GM19452 (cell line): ENCODE results near the gene TAOK2.
"Not testable (repeated sequence)": the region's sequence is repeated elsewhere in the genome, so short reads cannot be mapped to it uniquely, and the experiment has no call there.

Source experiments
- ATAC-seq: cut with Tn5 transposase; IDR thresholded peaks from one replicate; pipeline ENCODE4 v1.9.1; 2021; ENCODE audit not compliant: unreplicated experiment

The TAOK2 gene

GRCh38 chr16:30002614-30003346 lies 29.1 kb downstream of the TAOK2 start:
- ATAC-seq, result no peak

DNA sequence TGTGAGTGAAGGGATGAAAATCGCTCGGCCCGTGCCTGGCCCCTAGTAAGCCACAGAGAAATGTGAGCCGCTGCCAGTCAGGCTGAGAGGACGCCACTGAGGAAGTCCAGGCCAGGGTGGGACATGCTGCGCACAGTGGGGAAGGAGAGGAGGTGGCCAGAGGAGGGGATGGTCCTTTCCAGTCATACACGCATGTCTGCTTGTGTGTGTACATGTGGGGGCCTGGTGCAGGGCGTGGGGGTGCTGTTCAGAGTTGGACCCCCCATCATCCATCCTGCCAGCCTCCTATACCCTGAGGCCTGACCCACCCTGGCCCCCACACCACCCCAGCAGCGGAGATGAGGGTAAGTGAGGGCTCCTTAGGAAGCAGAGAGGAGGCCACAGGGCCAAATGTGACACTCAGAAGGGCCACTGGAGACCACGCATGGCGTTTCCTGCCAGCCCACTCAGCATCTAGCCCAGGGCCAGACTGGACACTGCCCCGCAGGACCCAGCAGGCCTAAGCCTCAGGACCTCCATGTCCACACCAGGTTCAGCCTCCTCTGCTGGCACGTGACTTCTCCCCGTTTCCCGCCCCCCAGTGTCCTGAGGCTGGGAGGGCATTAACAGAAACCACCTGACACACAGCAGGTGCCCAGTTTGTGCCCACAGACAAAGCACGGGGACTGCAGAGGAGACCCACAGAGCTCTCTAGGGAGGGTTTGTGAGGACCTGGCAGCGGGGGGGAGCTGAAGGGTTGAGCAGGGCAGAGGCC lies 30.2 kb downstream of the TAOK2 start:
- ATAC-seq, result no peak

DNA sequence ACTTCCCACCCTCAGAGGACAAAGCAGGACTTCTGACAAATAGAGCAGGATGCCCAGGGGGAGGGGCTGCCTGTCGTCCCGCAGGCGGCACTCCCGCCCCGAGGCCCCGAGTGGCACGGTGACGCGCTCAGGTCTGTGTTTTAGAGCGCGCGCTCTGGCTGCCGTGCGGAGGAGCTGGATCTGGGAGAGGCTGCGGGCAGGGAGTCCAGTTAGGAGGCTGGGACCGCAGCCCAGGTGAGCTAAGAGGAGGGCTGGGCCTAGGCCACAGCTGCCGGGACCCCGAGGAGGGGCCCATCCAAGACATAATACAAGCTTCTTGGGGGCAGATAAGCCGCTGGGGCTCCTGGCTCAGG lies 30.7 kb downstream of the TAOK2 start:
- no peak for ATAC-seq

- ATAC-seq, result no peak
Observed at GRCh38 chr16:30004811-30005242, 31.2 kb downstream of the TAOK2 start.

- ATAC-seq, result no peak
Observed at GRCh38 chr16:30005341-30006094, 31.9 kb downstream of the TAOK2 start.

DNA sequence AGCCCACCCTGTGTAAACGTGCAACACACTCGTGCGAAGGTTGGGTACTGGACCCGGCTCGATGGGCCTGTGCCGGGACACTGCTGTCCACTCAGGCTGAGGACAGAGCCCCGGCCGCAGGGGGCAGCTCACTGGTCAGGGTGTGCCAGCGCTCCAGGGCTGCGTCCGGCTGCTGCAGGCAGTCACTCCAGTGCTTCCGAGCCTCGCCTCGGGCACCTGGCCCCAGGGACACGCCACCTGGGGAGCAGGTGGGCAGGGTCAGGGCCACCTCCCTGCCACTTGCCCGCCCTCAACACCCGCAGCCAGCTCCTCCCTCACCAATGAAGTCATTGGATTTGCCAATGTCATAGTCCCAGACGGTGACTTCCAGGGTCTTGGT lies 32.4 kb downstream of the TAOK2 start:
- no peak for ATAC-seq

DNA sequence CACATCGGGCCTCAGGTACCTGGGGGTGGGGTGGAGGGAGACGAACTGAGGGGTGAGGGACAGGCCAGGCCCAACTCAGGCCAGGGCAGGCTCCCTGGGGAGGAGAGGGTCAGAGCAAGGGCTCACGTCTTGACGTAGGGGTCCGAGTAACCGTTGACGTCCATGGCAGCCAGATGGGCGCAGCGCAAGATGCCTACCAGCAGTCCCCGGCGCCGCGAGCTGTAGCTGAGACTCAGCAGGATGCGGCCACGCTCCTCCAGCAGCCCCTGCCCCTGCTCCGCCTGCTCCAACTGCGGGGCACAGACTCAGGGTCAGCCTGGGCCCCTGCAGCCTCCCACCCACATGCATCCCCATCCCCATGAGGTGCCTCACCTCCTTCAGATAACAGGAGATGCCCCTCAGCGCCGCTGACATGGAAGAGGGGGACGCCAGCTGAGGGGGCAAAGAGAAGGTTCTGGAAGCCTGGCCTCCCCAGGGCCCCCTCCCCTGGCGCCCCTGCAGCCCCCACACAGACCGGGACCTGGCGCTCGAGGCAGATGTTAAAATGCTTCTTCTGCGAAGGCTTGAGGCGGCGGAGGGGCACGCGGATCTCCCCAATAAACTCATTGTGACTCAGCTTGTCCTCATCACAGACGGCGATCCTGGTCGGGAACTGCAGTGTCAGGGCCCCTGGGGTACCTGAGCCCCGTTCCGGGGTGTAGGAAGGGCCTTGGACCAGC lies 33.1 kb downstream of the TAOK2 start:
- no peak for ATAC-seq

DNA sequence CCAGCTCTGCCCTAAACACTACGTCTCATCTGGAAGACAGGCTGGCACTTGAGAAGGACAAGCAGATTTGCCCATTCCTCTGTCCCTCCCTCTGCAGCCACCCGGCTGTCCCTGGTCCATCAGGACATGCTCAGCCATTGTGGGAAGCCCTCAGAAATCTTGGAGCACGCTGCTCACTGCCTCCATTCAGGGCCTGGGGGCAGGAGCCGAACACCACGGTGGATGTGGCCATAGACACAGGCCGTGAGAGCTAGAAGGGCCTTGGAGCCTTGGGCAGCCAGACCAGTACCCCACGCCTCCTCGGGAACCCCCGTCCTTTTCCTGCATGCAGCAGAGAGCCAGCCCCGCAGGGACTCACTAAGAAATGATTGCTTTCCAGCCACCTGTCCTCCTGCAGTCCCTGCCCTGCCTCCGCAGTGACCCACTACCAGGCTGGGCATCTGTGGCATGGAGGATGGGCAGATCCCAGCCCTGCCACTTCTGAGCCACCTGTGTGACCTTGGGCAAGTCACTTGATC lies 33.8 kb downstream of the TAOK2 start:
- ATAC-seq, result no peak

DNA sequence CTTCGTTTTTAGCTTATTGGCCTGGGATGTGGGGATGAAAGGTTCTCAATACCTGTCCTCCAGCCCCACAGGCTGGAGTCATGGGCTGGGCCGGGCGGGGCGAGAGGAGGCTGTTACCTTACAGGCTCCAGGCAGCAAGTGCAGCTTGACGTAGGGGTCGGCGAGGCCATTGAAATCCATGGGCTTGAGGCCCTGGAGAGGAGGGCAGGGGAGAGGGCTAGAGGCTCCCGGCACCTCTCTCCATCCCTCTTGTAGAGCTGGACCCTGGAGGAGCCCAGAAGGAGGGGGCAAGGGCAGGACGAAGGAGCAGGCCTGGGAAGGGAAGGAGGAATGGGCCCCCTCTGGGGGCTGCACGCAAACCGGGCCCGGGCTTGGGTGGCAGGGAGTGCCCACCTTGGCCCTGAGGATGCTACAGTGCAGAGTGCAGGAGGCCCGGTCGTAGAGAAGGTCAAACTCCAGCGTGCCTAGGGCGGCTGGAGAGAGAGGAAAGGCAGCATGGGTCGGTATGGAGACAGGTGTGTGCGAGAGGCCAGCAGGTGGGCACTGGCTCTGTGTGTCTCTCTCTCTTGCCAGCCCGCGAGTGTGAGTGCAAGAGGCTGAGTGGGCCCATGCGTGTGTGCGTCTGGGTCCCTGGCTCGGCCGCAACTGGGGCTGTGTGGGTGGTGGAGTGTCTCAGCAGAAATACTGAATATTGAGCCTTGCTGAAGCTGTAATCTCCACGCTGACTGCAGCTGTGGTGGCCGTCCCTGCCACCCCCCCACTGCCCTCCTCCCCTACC lies 35.6 kb downstream of the TAOK2 start:
- ATAC-seq, result no peak

- ATAC-seq, result no peak
Observed at GRCh38 chr16:30009990-30010843, 36.5 kb downstream of the TAOK2 start.

- ATAC-seq, result no peak
Observed at GRCh38 chr16:30010844-30011713, 37.4 kb downstream of the TAOK2 start, which contains the start of gene DOC2A. DOC2A (minus strand) TSS chr16:30011027; CDS start chr16:30010222, 805 bp downstream.

DNA sequence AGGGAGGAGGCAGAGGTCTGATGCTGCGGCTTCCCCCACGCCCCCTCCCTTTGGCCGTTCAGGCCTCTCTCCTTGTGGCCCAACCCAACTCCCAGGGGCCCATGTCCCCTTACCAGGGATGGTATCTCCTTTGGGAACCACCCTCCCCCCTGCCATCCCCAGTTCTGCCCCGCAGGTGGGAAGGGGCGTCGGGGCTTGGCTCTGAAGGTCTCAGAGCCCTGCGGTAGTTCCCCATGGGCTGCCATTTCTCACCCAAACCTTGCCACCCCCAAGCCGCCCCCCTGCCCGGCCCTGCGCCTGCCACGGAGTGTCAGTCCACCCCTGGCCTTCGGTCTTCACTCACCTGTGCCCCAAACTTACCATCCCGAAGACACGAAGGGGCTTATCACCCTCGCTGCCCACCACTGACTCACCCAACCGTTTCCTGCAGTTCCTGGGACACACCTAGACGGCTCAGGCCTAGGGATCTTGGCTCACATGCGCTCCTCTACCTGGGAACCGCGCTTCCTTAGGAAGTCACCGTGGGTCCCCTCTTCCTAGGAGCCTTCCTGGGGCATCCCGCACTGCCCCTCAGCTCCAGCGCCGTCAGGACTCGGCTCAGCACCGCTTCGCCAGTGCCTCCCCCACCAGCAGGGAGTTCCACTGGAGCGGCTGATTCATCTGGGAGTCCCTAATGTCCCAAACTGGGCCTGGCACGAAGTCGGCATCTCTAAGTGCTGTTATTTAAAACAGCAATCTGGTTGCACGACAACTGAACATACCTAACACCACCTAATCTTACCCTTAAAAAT lies 38.2 kb downstream of the TAOK2 start:
- no peak for ATAC-seq

- ATAC-seq, result not testable (repeated sequence)
Observed at GRCh38 chr16:30012598-30012997, 38.9 kb downstream of the TAOK2 start.

- ATAC-seq, result not testable (repeated sequence)
Observed at GRCh38 chr16:30015450-30015849, 41.8 kb downstream of the TAOK2 start.

DNA sequence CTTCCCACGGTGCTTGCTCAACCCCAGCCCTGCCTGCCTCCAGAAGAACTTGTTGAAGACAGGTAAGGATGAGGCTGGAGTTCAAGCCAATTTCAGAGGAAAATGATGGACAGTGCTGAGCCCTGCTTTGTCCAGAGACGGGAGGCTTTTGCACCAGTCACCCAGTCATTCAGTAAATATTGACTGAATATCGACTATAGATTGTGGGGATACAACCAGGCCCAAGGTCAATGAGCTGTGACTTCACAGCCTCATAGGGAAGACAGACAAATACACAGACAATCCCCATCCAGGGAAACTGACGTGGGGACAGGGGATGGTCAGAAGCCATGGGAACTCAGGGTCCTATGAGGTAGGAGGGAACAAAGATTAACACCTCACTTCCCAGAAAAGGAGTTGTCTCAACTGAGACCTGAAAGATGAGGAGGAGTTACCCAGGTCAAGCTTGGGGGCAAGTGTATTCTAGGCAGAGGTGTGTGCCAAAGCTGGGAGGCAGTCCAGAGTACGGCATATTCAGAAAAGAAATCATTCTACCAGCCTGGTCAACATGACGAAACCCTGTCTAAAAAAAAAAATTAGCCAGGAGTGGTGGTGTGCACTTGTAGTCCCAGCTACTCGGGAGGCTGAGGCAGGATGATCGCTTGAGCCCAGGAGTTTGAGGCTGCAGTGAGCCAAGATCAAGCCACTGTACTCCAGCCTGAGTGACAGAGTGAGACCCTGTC lies 43.0 kb downstream of the TAOK2 start:
- ATAC-seq, result no peak

DNA sequence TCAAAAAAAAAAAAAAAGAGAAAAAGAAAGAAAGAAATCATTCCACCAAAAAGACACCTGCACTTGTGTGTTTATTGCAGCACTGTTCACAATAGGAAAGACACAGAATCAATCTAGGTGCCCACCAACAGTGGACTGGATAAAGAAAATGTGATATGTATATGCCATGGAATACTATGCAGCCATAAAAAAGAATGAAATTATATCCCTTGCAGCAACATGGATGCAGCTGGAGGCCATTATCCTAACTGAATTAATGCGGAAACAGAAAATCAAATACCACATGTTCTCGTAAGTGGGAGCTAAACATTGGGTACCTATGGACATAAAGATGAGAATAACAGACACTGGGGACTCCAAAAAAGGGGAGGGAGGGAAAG lies 43.6 kb downstream of the TAOK2 start:
- no peak for ATAC-seq

DNA sequence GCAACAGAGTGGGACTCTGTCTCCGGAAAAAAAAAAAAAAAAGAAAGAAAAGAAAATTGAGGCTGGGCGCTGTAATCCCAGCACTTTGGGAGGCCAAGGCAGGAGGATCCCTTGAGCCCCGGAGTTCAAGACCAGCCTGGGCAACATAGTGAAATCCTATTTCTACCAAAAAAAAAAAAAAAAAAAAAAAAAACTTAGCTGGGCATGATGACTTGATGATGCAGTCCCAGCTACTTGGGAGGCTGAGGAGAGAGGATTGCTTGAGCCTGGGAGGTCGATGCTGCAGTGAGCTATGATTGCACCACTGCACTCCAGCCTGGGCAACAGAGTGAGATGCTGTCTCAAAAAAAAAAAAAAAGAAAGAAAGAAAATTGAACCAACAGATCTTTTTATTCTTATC lies 44.3 kb downstream of the TAOK2 start:
- not testable (repeated sequence) for ATAC-seq
